HG02623 (cell line): ENCODE data around the gene GALNT18.

Experiments used
- ATAC-seq: cut with Tn5 transposase; IDR thresholded peaks from one replicate; pipeline ENCODE4 v1.9.1; 2021; ENCODE audit warnings: moderate library complexity; ENCODE audit not compliant: unreplicated experiment

Gene GALNT18

GRCh38 chr11:11320825-11321224, 301.0 kb downstream of the GALNT18 start:
- ATAC-seq = no peak

- ATAC-seq = no peak
Observed at GRCh38 chr11:11318961-11319360, 302.8 kb downstream of the GALNT18 start.

- ATAC-seq = no peak
Observed at GRCh38 chr11:11318461-11318860, 303.3 kb downstream of the GALNT18 start.

- no peak for ATAC-seq
Observed at GRCh38 chr11:11316651-11317230, 305.1 kb downstream of the GALNT18 start.

GRCh38 chr11:11313902-11314692, 307.7 kb downstream of the GALNT18 start:
- no peak for ATAC-seq

- no peak for ATAC-seq
Observed at GRCh38 chr11:11313426-11313825, 308.4 kb downstream of the GALNT18 start.

GRCh38 chr11:11312738-11313137, 309.1 kb downstream of the GALNT18 start:
- ATAC-seq = no peak

GRCh38 chr11:11311169-11311568, 310.6 kb downstream of the GALNT18 start:
- no peak for ATAC-seq

GRCh38 chr11:11309906-11310305, 311.9 kb downstream of the GALNT18 start:
- no peak for ATAC-seq

GRCh38 chr11:11308249-11308648, 313.6 kb downstream of the GALNT18 start:
- ATAC-seq = no peak

- ATAC-seq = no peak
Observed at GRCh38 chr11:11306855-11307254, 314.9 kb downstream of the GALNT18 start.

GRCh38 chr11:11304550-11304949, 317.3 kb downstream of the GALNT18 start:
- ATAC-seq = no peak

- no peak for ATAC-seq
Observed at GRCh38 chr11:11302565-11302964, 319.2 kb downstream of the GALNT18 start.

GRCh38 chr11:11301212-11301611, 320.6 kb downstream of the GALNT18 start:
- ATAC-seq = no peak

GRCh38 chr11:11297578-11297977, 324.2 kb downstream of the GALNT18 start:
- ATAC-seq = no peak

GRCh38 chr11:11296434-11296833, 325.4 kb downstream of the GALNT18 start:
- ATAC-seq = no peak

GRCh38 chr11:11294551-11294855, 327.3 kb downstream of the GALNT18 start:
- no peak for ATAC-seq

- ATAC-seq = no peak
Observed at GRCh38 chr11:11293798-11294550, 327.8 kb downstream of the GALNT18 start.

GRCh38 chr11:11292839-11293238, 329.0 kb downstream of the GALNT18 start:
- no peak for ATAC-seq

- no peak for ATAC-seq
Observed at GRCh38 chr11:11291041-11292015, 330.5 kb downstream of the GALNT18 start.

- no peak for ATAC-seq
Observed at GRCh38 chr11:11290354-11290753, 331.5 kb downstream of the GALNT18 start.
